K562 (cell line): ENCODE results near the gene TWSG1. TPM values are rescaled to one million over a fixed set of nuclear protein-coding genes. Genes with fewer than 3 reads are reported as not detected.

Experiments used
- CREM ChIP-seq: IDR thresholded peaks from 2 replicates; pipeline ENCODE4 v1.6.1; 2014; ENCODE audit warnings: antibody characterized with exemption, low read depth
- DMBX1 ChIP-seq: fragments of 250-450 bp; sonication (Bioruptor Pico); IDR thresholded peaks from 2 replicates; pipeline ENCODE4 v1.8.0; 2022; ENCODE audit warnings: inconsistent platforms, mild to moderate bottlenecking, moderate library complexity, borderline replicate concordance
- DPF2 ChIP-seq: fragments of 450-650 bp; IDR thresholded peaks from 2 replicates; pipeline ENCODE4 v1.6.1; 2016
- ESRRB ChIP-seq: fragments of 250-450 bp; sonication (Bioruptor Pico); IDR thresholded peaks from 2 replicates; pipeline ENCODE4 v1.5.0; 2020; ENCODE audit warnings: mild to moderate bottlenecking, moderate library complexity, borderline replicate concordance
- GMEB1 ChIP-seq: fragments of 250-450 bp; sonication (Bioruptor Pico); IDR thresholded peaks from 2 replicates; pipeline ENCODE4 v1.4.0; 2020; ENCODE audit warnings: mild to moderate bottlenecking
- GTF2E2 ChIP-seq: fragments of 200-800 bp; sonication (Bioruptor generic); IDR thresholded peaks from 2 replicates; pipeline ENCODE4 v1.6.1; 2016; ENCODE audit warnings: missing genetic modification characterization, missing compliant biosample characterization
- HEY1 ChIP-seq: fragments of 250-450 bp; sonication (Bioruptor Pico); IDR thresholded peaks from 2 replicates; pipeline ENCODE4 v1.5.0; 2020; ENCODE audit warnings: mild to moderate bottlenecking, moderate library complexity, borderline replicate concordance
- KDM5B ChIP-seq: fragments of 200-600 bp; sonication (generic); IDR thresholded peaks from 2 replicates; pipeline ENCODE4 v1.6.1; 2012; ENCODE audit warnings: low read depth, mild to moderate bottlenecking, moderate library complexity, low read length, control low read depth, inconsistent platforms; ENCODE audit not compliant: insufficient replicate concordance
- MNT ChIP-seq, 2 experiments: fragments of 450-650 bp; conservative IDR thresholded peaks; 2 replicates each; pipeline ENCODE4 v1.6.1; 2017; ENCODE audit warnings: mild to moderate bottlenecking in 2 of 2, moderate library complexity in 2 of 2
- NBN ChIP-seq: fragments of 450-650 bp; IDR thresholded peaks from 2 replicates; pipeline ENCODE4 v1.6.1; 2016; ENCODE audit warnings: low read depth, mild to moderate bottlenecking
- NFYB ChIP-seq: IDR thresholded peaks from 2 replicates; pipeline ENCODE4 v1.6.1; 2011; ENCODE audit warnings: mild to moderate bottlenecking, moderate library complexity; ENCODE audit not compliant: insufficient read length; ENCODE audit errors: extremely low read depth
- OTX1 ChIP-seq: fragments of 450-650 bp; formaldehyde crosslinking; IDR thresholded peaks from 2 replicates; pipeline ENCODE4 v1.4.0; 2022; ENCODE audit warnings: mild to moderate bottlenecking
- POLR2A ChIP-seq: fragments of 450-650 bp; conservative IDR thresholded peaks from 2 replicates; pipeline ENCODE4 v1.6.1; 2016
- WHSC1 ChIP-seq: IDR thresholded peaks from one replicate; pipeline ENCODE4 v1.6.1; 2012; ENCODE audit warnings: low read length, control low read depth, inconsistent platforms
- ZNF561 ChIP-seq: fragments of 450-650 bp; formaldehyde crosslinking; conservative IDR thresholded peaks from 2 replicates; pipeline ENCODE4 v1.4.0; 2020; ENCODE audit warnings: mild to moderate bottlenecking, moderate library complexity
- ZNF764 ChIP-seq: fragments of 250-450 bp; sonication (Bioruptor Pico); IDR thresholded peaks from 2 replicates; pipeline ENCODE4 v1.4.0; 2020; ENCODE audit warnings: low read depth, mild to moderate bottlenecking, moderate library complexity
- polyA plus RNA-seq, 8 experiments: library from polyadenylated mRNA; depleted of rRNA in 4 of 8; stranded (reverse) in 5 of 8; unstranded in 3 of 8; fragments of >200 nt; fragmentation: Nextera tagmentation in 2 of 8; fragmentation: Illumina TruSeq in 1 of 8; extraction: Ambion mirVana in 2 of 8; extraction: Trizol in 1 of 8; gene quantifications; 2 replicates each; pipeline versions ENCODE4 v1.2.1 to v1.2.3, GENCODE V29; 2011 to 2014; ENCODE audit warnings: inconsistent platforms in 1 of 8, missing spikeins in 1 of 8
- total RNA-seq, 7 experiments: library from RNA; depleted of rRNA in 6 of 7; stranded (reverse); fragments of >200 nt in 6 of 7; fragmentation: Illumina TruSeq in 2 of 7; extraction: Trizol in 2 of 7; gene quantifications; 2 replicates each; pipeline versions ENCODE4 v1.2.1 to v1.2.3, GENCODE V29; 2011 to 2021; ENCODE audit warnings: low replicate concordance in 1 of 7
- TF ChIP-seq, protein P1 (sequence below): fragments of 250-450 bp; sonication (Bioruptor Pico); IDR thresholded peaks from 2 replicates; pipeline ENCODE4 v1.4.0; 2020; ENCODE audit warnings: mild to moderate bottlenecking, moderate library complexity
- TF ChIP-seq, protein P2 (sequence below): sonication (generic); formaldehyde crosslinking; IDR thresholded peaks from 2 replicates; pipeline ENCODE4 v1.8.1; 2022; ENCODE audit warnings: missing genetic modification reagents
- TF ChIP-seq, protein P3 (sequence below): fragments of 250-450 bp; sonication (Bioruptor Pico); IDR thresholded peaks from 2 replicates; pipeline ENCODE4 v1.8.0; 2022; ENCODE audit warnings: moderate library complexity, mild to moderate bottlenecking, inconsistent platforms

Gene TWSG1
- total and polyA plus RNA-seq, 9 of the 15 experiments (the other 6 are each of a cell fraction or from before 2014, with no cell fraction given): 10.4 to 37.2 (median 25.1) TPM

GRCh38 chr18:9321017-9321452 lies 13.5 kb upstream of the TWSG1 start (continued):
- TF ChIP-seq, protein P1, sequence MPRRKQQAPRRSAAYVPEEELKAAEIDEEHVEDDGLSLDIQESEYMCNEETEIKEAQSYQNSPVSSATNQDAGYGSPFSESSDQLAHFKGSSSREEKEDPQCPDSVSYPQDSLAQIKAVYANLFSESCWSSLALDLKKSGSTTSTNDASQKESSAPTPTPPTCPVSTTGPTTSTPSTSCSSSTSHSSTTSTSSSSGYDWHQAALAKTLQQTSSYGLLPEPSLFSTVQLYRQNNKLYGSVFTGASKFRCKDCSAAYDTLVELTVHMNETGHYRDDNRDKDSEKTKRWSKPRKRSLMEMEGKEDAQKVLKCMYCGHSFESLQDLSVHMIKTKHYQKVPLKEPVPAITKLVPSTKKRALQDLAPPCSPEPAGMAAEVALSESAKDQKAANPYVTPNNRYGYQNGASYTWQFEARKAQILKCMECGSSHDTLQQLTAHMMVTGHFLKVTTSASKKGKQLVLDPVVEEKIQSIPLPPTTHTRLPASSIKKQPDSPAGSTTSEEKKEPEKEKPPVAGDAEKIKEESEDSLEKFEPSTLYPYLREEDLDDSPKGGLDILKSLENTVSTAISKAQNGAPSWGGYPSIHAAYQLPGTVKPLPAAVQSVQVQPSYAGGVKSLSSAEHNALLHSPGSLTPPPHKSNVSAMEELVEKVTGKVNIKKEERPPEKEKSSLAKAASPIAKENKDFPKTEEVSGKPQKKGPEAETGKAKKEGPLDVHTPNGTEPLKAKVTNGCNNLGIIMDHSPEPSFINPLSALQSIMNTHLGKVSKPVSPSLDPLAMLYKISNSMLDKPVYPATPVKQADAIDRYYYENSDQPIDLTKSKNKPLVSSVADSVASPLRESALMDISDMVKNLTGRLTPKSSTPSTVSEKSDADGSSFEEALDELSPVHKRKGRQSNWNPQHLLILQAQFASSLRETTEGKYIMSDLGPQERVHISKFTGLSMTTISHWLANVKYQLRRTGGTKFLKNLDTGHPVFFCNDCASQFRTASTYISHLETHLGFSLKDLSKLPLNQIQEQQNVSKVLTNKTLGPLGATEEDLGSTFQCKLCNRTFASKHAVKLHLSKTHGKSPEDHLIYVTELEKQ (CRISPR knock-in tag): 0 out of 2 replicates have a peak, but pooled peaks have one; percentile 15
- TF ChIP-seq ZNF764 (CRISPR knock-in tag): no peak
- no peak for TF ChIP-seq WHSC1
- no peak for TF ChIP-seq ESRRB (CRISPR knock-in tag)
- TF ChIP-seq, protein P2, sequence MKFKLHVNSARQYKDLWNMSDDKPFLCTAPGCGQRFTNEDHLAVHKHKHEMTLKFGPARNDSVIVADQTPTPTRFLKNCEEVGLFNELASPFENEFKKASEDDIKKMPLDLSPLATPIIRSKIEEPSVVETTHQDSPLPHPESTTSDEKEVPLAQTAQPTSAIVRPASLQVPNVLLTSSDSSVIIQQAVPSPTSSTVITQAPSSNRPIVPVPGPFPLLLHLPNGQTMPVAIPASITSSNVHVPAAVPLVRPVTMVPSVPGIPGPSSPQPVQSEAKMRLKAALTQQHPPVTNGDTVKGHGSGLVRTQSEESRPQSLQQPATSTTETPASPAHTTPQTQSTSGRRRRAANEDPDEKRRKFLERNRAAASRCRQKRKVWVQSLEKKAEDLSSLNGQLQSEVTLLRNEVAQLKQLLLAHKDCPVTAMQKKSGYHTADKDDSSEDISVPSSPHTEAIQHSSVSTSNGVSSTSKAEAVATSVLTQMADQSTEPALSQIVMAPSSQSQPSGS: no peak
- no peak for TF ChIP-seq CREM
- TF ChIP-seq OTX1 (CRISPR knock-in tag): no peak
- TF ChIP-seq DPF2: peak; percentile 57; the same call in 1 of the 2 replicates
- no peak for TF ChIP-seq POLR2A
- TF ChIP-seq DMBX1 (CRISPR knock-in tag): peak; percentile 90; the same call in 1 of the 2 replicates
- no peak for TF ChIP-seq GMEB1 (CRISPR knock-in tag)
- peak in 1 of 2 experiments; percentile 55; a peak in 2 of 4 replicates for TF ChIP-seq MNT (conservative IDR thresholded peaks at IDR 0.05)
- no peak for TF ChIP-seq KDM5B
- TF ChIP-seq GTF2E2 (tag): peak; percentile 40; the same call in 1 of the 2 replicates
- no peak for TF ChIP-seq NFYB
- no peak for TF ChIP-seq HEY1 (CRISPR knock-in tag)
- TF ChIP-seq NBN: no peak
- TF ChIP-seq, protein P3, sequence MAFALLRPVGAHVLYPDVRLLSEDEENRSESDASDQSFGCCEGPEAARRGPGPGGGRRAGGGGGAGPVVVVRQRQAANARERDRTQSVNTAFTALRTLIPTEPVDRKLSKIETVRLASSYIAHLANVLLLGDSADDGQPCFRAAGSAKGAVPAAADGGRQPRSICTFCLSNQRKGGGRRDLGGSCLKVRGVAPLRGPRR (CRISPR knock-in tag): no peak
- 0 out of 2 replicates have a peak, but pooled peaks have one; percentile 34 for TF ChIP-seq ZNF561 (CRISPR knock-in tag)
